Measurements from ENCODE around the gene GRID1.

DNA sequence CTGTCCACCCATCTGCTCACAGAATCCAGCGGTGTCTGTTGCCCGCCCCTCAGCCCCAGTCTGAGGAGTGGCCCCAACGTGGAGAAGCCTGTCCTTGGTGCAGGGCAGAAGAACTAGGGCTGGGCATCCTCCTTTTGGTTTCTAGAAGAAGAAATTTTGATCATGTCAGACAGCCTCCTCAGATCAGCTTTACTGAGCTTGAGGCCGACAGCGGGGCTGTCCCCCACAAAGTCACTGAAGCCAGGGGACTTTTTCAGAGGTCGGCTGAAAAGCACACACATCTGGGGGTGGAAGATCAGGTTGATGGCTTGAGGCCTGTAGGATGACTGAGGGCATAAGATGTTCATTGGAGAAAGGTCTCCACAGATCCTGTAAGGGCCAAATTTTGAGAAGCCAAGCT lies 767.9 kb downstream of the GRID1 start:
- TF ChIP-seq, protein P1, sequence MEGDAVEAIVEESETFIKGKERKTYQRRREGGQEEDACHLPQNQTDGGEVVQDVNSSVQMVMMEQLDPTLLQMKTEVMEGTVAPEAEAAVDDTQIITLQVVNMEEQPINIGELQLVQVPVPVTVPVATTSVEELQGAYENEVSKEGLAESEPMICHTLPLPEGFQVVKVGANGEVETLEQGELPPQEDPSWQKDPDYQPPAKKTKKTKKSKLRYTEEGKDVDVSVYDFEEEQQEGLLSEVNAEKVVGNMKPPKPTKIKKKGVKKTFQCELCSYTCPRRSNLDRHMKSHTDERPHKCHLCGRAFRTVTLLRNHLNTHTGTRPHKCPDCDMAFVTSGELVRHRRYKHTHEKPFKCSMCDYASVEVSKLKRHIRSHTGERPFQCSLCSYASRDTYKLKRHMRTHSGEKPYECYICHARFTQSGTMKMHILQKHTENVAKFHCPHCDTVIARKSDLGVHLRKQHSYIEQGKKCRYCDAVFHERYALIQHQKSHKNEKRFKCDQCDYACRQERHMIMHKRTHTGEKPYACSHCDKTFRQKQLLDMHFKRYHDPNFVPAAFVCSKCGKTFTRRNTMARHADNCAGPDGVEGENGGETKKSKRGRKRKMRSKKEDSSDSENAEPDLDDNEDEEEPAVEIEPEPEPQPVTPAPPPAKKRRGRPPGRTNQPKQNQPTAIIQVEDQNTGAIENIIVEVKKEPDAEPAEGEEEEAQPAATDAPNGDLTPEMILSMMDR (IDR thresholded peaks at IDR 0.05; ENCODE audit: low read length): no peak
- TF ChIP-seq EZH2 (optimal IDR thresholded peaks at IDR 0.05; ENCODE audit: low read depth, low read length): no peak
